Panc1 (cell line): Measurements from ENCODE around the gene RMND5A. TPM values are rescaled to one million over a fixed set of nuclear protein-coding genes. Genes with fewer than 3 reads are reported as not detected.

Source experiments
- ATAC-seq: fragments of 200-7000 bp; cut with Tn5 transposase; 2 replicates; pipeline ENCODE4 v1.9.1; 2020; ENCODE audit warnings: mild to moderate bottlenecking, moderate library complexity
- BruUV-seq: library from RNA; stranded (reverse); fragments of 400-500 nt; replicated peaks from 2 replicates; lab custom pipeline; 2021; lab: Mats Ljungman, UMichigan
- CTCF ChIA-PET: fragments of 300-600 bp; sonication (Branson Sonifier 250); formaldehyde crosslinking; loops from one replicate; lab custom pipeline; 2022; ENCODE audit warnings: antibody characterized with exemption; lab: Charles Lee
- POLR2A ChIA-PET: fragments of 300-600 bp; sonication (Branson Sonifier 250); formaldehyde crosslinking; loops from one replicate; lab custom pipeline; 2022; ENCODE audit warnings: antibody characterized with exemption; lab: Charles Lee
- DNase-seq: peaks from one replicate; pipeline ENCODE4 v3.0.0-alpha.2; 2010; ENCODE audit warnings: low read depth, low spot score
- H3K27ac ChIP-seq: 2 replicates; pipeline ENCODE4 v1.5.1; 2011; ENCODE audit warnings: mild to moderate bottlenecking, low read length, inconsistent platforms
- H3K27me3 ChIP-seq: fragments of 200-500 bp; sonication (Bioruptor generic); 2 replicates; pipeline ENCODE4 v1.6.0; 2014; ENCODE audit warnings: low read length, inconsistent platforms; ENCODE audit not compliant: control insufficient read depth, insufficient read depth
- H3K36me3 ChIP-seq: fragments of 200-500 bp; sonication (Bioruptor generic); 2 replicates; pipeline ENCODE4 v1.5.1; 2014; ENCODE audit warnings: inconsistent platforms, mild to moderate bottlenecking, low read length, moderate library complexity; ENCODE audit not compliant: control insufficient read depth, insufficient read depth
- H3K4me1 ChIP-seq: 2 replicates; pipeline ENCODE4 v1.5.1; 2011; ENCODE audit warnings: inconsistent platforms, mild to moderate bottlenecking, low read length, moderate library complexity; ENCODE audit not compliant: control insufficient read depth, insufficient read depth
- H3K4me3 ChIP-seq, 2 experiments: 2 replicates each; pipeline ENCODE4 v1.5.1; 2011 to 2012; ENCODE audit warnings: low read depth in 2 of 2, low read length in 2 of 2, mild to moderate bottlenecking in 2 of 2, inconsistent platforms in 1 of 2, moderate library complexity in 1 of 2
- H3K9me3 ChIP-seq: fragments of 200-500 bp; sonication (Bioruptor generic); 2 replicates; pipeline ENCODE4 v1.5.1; 2014; ENCODE audit warnings: low read depth, mild to moderate bottlenecking, inconsistent platforms, low read length, moderate library complexity; ENCODE audit not compliant: control insufficient read depth, insufficient read depth
- CTCF ChIP-seq: fragments of 450-650 bp; IDR thresholded peaks from 2 replicates; pipeline ENCODE4 v1.5.1; 2017; ENCODE audit warnings: mild to moderate bottlenecking
- POLR2AphosphoS5 ChIP-seq: IDR thresholded peaks from 2 replicates; pipeline ENCODE4 v1.6.1; 2012; ENCODE audit warnings: mild to moderate bottlenecking, low read depth, low read length, moderate library complexity
- REST ChIP-seq, 2 experiments: IDR thresholded peaks; 2 replicates each; pipeline ENCODE4 v1.6.1; 2011 to 2012; ENCODE audit warnings: low read depth in 2 of 2, control low read depth in 1 of 2, low read length in 1 of 2, mild to moderate bottlenecking in 1 of 2, moderate library complexity in 1 of 2; ENCODE audit not compliant: insufficient read depth in 1 of 2
- SIN3A ChIP-seq: IDR thresholded peaks from 2 replicates; pipeline ENCODE4 v1.6.1; 2012; ENCODE audit warnings: low read depth, mild to moderate bottlenecking, low read length, moderate library complexity, borderline replicate concordance; ENCODE audit not compliant: insufficient read depth
- TCF7L2 ChIP-seq: IDR thresholded peaks from 2 replicates; pipeline ENCODE4 v1.6.1; 2011; ENCODE audit warnings: mild to moderate bottlenecking, low read depth, low read length, inconsistent platforms
- in situ Hi-C: cut with HindIII; loops from 2 replicates; pipeline ENCODE4 v1.10.0; 2016; ENCODE audit warnings: low sequenced_read_pairs, low pct_unique_long_range_greater_than_20kb
- intact Hi-C: fragments of 100-400 bp; cut with micrococcal nuclease; formaldehyde crosslinking; loops from one replicate; pipeline ENCODE4 v1.10.0; 2022; ENCODE audit not compliant: unreplicated experiment
- total RNA-seq: library from RNA; stranded (reverse); gene quantifications from one replicate; pipeline ENCODE4 v1.2.1, GENCODE V29; 2021; ENCODE audit not compliant: unreplicated experiment

RMND5A gene
- total RNA-seq, 1 experiment from 2014 or later, result 42.8 TPM

GRCh38 chr2:86807133-86807467 is 87.0 kb downstream of the RMND5A start:
- Histone ChIP-seq H3K36me3 (no peaks in the 10 kb centered on the region), H3K27me3 (no peaks in the 10 kb centered on the region), H3K4me1 (0 out of 2 replicates have a peak, but pooled peaks cover 4% of the 10 kb centered on the region), H3K4me3 (peak overlapping the region; percentile 63 to 69), H3K27ac (peak overlapping the region; percentile 68), H3K9me3 (no peaks in the 10 kb centered on the region)
- in situ Hi-C loops (no loop called here), intact Hi-C loops (no loop called here)
- BruUV-seq, result no TSS peak
- DNase-seq, result no peak
- no peak for TF ChIP-seq CTCF
- no peak for TF ChIP-seq SIN3A
- no peak for TF ChIP-seq POLR2AphosphoS5
- TF ChIP-seq REST (IDR thresholded peaks at IDR 0.05; ENCODE audit: insufficient read depth in 1 of 2, low read depth in 2 of 2, low read length in 1 of 2), result no peak
- no peak for TF ChIP-seq TCF7L2
- CTCF ChIA-PET, result interaction anchor here (1.1 kb wide), 1 partner anchor 410 kb away, joined by 3 read pairs; no protein-coding TSS in a partner anchor
- POLR2A ChIA-PET, result no interaction called here
- no peak for ATAC-seq

- ATAC-seq (peak; percentile 86), DNase-seq (no peak)
- 0 out of 2 replicates have a peak, but pooled peaks cover 4% of the 10 kb centered on the region for H3K4me1 ChIP-seq
- intact Hi-C loops (no loop called here), in situ Hi-C loops (no loop called here)
- no peak for TF ChIP-seq TCF7L2
- TF ChIP-seq SIN3A, result 0 out of 2 replicates have a peak, but pooled peaks have one; percentile 51
- H3K9me3 ChIP-seq, result no peaks in the 10 kb centered on the region
- H3K27ac ChIP-seq, result peak overlapping the region; percentile 68
- ChIA-PET POLR2A (no interaction called here), CTCF (interaction anchor here (0.6 to 1.1 kb wide), 2 partner anchors 310 to 411 kb away, joined by 3 read pairs; no protein-coding TSS in a partner anchor)
- no peaks in the 10 kb centered on the region for H3K36me3 ChIP-seq
- H3K4me3 ChIP-seq, result peak overlapping the region; percentile 63 to 69
- BruUV-seq, result no TSS peak
- no peaks in the 10 kb centered on the region for H3K27me3 ChIP-seq
These were observed 87.6 kb downstream of the RMND5A start for GRCh38 chr2:86807468-86808275.
